Ectodermal cell (in vitro differentiated cells): ENCODE results near the gene VTN.

Source experiments
- H3K27ac ChIP-seq: 2 replicates; pipeline ENCODE4 v1.7.0; 2013; ENCODE audit warnings: mild to moderate bottlenecking, low read depth, low read length; ENCODE audit not compliant: insufficient read depth, poor library complexity, severe bottlenecking
- H3K27me3 ChIP-seq: 2 replicates; pipeline ENCODE4 v1.7.0; 2013; ENCODE audit warnings: mild to moderate bottlenecking, low read length; ENCODE audit not compliant: insufficient read depth, control insufficient read depth, poor library complexity, severe bottlenecking
- H3K36me3 ChIP-seq: one replicate; pipeline ENCODE4 v1.7.0; 2013; ENCODE audit warnings: low read length; ENCODE audit not compliant: control insufficient read depth, insufficient read depth
- H3K4me1 ChIP-seq: one replicate; pipeline ENCODE4 v1.7.0; 2013; ENCODE audit warnings: low read length; ENCODE audit not compliant: control insufficient read depth, insufficient read depth
- H3K4me3 ChIP-seq: 2 replicates; pipeline ENCODE4 v1.7.0; 2013; ENCODE audit warnings: low read depth, low read length, control low read depth; ENCODE audit not compliant: insufficient read depth
- H3K9me3 ChIP-seq: 2 replicates; pipeline ENCODE4 v1.7.0; 2013; ENCODE audit warnings: mild to moderate bottlenecking, low read length, moderate library complexity; ENCODE audit not compliant: control insufficient read depth
- WGBS, 2 experiments: methylation state at CpG; one replicate each; pipeline ENCODE4 v1.1.7; 2013; ENCODE audit warnings: missing lambda C conversion rate in 2 of 2; 5-methylcytosine and 5-hydroxymethylcytosine counted together

The VTN gene

DNA sequence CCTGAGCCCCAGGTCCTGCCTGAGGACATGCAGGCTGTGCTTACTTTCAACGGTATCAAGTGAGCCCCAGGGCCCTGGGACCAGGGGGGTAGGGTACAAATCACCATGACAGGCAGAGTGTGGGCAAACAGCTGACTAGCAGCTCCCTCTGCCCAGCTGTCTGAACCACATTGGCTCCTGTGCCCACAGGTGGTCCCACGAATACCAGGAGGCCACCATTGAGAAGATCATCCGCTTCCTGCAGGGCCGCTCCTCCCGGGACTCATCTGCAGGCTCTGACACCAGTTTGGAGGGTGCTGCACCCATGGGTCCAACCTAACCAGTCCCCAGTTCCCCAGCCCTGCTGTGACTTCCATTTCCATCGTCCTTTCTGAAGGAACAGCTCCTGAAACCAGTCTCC lies 25.9 kb upstream of the VTN start:
- 91 to 95% methylated on average over 6 of the region's 6 CpGs for WGBS, 2 experiments
- Histone ChIP-seq H3K27me3 (peaks cover 11% of the 10 kb centered on the region), H3K4me3 (no peak overlapping the region), H3K9me3 (no peaks in the 10 kb centered on the region), H3K4me1 (peaks cover 4% of the 10 kb centered on the region), H3K36me3 (no peaks in the 10 kb centered on the region), H3K27ac (no peak overlapping the region)

- Histone ChIP-seq H3K4me3 (no peak overlapping the region), H3K9me3 (no peaks in the 10 kb centered on the region), H3K36me3 (no peaks in the 10 kb centered on the region), H3K27ac (no peak overlapping the region), H3K27me3 (peaks cover 5% of the 10 kb centered on the region), H3K4me1 (peaks cover 4% of the 10 kb centered on the region)
- WGBS, 2 experiments = 51 to 69% methylated on average over 2 of the region's 2 CpGs
Observed at GRCh38 chr17:28395426-28395825, 25.3 kb upstream of the VTN start.

DNA sequence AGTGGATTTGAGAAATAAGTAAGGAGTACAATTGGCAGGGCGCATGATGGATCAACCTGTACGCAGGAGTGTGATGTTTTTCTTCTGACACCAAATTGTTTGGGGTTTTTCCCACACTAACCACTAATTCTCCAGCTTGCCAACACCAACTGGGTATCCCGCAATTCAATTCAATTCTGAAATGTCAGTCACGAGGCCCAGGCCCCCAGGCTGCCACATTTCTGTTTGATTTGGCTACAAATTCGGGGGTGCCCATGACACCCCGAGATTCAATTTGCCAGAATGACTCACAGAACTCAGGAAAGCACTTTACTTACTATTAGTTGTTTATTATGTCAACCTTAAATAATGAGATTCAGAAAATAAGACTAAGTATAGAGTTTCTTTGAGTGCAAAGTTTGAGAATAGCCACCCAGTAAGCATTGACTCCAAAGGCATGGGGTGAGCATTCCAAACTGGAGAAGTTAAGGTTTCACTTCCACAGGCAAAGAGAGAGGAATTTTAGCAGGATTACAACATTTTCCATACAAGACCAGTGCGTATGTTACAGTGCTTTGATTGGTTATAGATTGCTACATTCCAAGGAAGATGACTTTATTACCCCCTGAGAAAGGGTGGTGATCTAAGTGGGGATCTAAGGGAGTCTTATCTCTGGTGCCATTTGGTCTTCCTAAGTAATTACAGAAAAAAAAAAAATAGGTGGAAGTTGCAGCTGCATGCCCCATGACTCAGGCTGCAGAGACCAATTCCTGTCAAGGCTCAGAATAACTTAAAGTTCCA lies 24.4 kb upstream of the VTN start:
- Histone ChIP-seq H3K36me3 (no peaks in the 10 kb centered on the region), H3K9me3 (no peaks in the 10 kb centered on the region), H3K4me3 (no peak overlapping the region), H3K27me3 (no peaks in the 10 kb centered on the region), H3K27ac (no peak overlapping the region), H3K4me1 (peaks cover 4% of the 10 kb centered on the region)
- 79 to 88% methylated on average over 7 of the region's 7 CpGs for WGBS, 2 experiments

DNA sequence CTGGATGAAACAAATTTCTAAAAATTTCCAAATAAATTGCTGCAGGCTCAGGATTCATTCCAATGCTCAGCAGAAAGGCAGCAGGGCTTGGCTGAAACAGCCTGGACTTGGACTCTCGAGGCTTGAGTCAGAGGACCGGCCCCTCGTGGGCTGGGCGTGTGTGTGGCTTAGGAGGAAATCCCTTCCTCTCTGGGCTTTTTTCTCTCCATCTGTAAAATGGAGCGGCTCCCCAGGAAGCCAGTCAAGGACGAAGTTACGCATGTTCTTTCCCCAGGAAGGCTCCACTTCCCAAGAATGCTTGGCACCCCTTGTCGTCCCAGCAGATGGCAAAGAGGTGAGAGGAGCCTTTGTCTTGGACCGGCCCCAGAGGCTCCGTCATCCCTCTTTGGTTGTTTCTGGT lies 22.4 kb upstream of the VTN start:
- H3K27me3 ChIP-seq = no peaks in the 10 kb centered on the region
- H3K4me3 ChIP-seq = no peak overlapping the region
- 62 to 63% methylated on average over 10 of the region's 10 CpGs for WGBS, 2 experiments
- H3K9me3 ChIP-seq = no peaks in the 10 kb centered on the region
- no peaks in the 10 kb centered on the region for H3K36me3 ChIP-seq
- H3K27ac ChIP-seq = no peak overlapping the region
- H3K4me1 ChIP-seq = peaks cover 4% of the 10 kb centered on the region

GRCh38 chr17:28391401-28391800 lies 21.3 kb upstream of the VTN start:
- no peak overlapping the region for H3K4me3 ChIP-seq
- no peak overlapping the region for H3K27ac ChIP-seq
- WGBS, 2 experiments = 64 to 72% methylated on average over 2 of the region's 2 CpGs
- peaks cover 4% of the 10 kb centered on the region for H3K27me3 ChIP-seq
- H3K9me3 ChIP-seq = no peaks in the 10 kb centered on the region
- H3K4me1 ChIP-seq = no peaks in the 10 kb centered on the region
- no peaks in the 10 kb centered on the region for H3K36me3 ChIP-seq

GRCh38 chr17:28390984-28391383 lies 20.9 kb upstream of the VTN start:
- Histone ChIP-seq H3K4me3 (no peak overlapping the region), H3K36me3 (no peaks in the 10 kb centered on the region), H3K4me1 (no peaks in the 10 kb centered on the region), H3K9me3 (no peaks in the 10 kb centered on the region), H3K27ac (no peak overlapping the region), H3K27me3 (peaks cover 8% of the 10 kb centered on the region)
- 86% methylated on average over 1 of the region's 1 CpG; no CpG with 5 or more reads in 1 of the 2 experiments for WGBS, 2 experiments

DNA sequence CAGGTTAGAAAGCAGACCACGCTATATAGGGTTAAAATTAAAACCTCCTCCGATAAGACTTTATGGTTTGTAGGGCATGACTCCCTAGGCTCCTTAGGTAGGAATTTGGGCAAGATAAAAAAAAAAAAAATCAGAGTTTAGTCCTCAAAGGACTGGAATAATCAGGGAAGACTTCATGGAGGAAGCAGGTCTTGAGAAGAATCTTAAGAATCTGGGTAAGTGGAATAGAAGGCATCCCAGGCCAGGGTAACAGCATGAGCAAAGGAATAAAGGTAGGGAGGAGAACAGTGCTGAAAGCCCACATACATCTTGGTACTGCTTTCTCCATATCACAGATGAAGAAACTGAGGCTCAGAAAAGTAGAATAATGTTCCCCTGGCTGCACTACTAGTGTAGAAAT lies 20.5 kb upstream of the VTN start:
- H3K27ac ChIP-seq = no peak overlapping the region
- H3K4me3 ChIP-seq = no peak overlapping the region
- H3K36me3 ChIP-seq = no peaks in the 10 kb centered on the region
- no peaks in the 10 kb centered on the region for H3K4me1 ChIP-seq
- peaks cover 12% of the 10 kb centered on the region for H3K27me3 ChIP-seq
- no peaks in the 10 kb centered on the region for H3K9me3 ChIP-seq
- 95 to 99% methylated on average over 2 of the region's 2 CpGs for WGBS, 2 experiments

DNA sequence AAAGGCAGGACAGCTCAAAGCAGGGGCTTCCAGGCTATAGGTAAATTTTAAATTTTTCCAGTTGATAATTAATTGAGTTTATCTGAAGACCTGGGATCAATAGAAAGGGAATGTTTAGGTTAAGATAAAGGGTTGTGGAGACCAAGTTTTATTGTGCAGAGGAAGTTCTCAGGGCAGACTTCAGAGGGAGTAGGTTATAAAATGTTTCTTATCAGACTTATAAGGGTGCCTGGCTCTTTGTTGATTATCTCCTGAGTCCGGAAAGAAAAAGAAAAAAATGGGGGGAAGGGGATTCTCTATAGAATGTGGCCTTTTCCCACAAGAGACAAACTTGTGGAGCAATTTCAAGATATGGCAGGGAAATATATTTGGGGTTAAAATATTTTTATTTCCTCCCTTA lies 20.0 kb upstream of the VTN start:
- WGBS, 2 experiments = 91 to 94% methylated on average over 1 of the region's 1 CpG
- Histone ChIP-seq H3K27ac (no peak overlapping the region), H3K27me3 (peaks cover 17% of the 10 kb centered on the region), H3K36me3 (no peaks in the 10 kb centered on the region), H3K4me3 (no peak overlapping the region), H3K9me3 (no peaks in the 10 kb centered on the region), H3K4me1 (no peaks in the 10 kb centered on the region)

DNA sequence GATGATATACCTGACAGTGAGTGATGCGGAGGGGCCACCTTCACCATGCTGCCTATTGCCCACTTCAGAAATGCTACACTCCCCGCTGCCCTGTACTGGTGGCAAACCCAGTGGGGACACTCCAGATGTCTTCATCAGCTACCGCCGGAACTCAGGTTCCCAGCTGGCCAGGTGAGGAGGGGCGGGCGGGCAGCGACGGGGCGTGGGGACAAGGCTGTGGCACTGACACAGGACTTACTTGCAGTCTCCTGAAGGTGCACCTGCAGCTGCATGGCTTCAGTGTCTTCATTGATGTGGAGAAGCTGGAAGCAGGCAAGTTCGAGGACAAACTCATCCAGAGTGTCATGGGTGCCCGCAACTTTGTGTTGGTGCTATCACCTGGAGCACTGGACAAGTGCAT lies 18.0 kb upstream of the VTN start:
- H3K27me3 ChIP-seq = peaks cover 37% of the 10 kb centered on the region
- H3K36me3 ChIP-seq = no peaks in the 10 kb centered on the region

DNA sequence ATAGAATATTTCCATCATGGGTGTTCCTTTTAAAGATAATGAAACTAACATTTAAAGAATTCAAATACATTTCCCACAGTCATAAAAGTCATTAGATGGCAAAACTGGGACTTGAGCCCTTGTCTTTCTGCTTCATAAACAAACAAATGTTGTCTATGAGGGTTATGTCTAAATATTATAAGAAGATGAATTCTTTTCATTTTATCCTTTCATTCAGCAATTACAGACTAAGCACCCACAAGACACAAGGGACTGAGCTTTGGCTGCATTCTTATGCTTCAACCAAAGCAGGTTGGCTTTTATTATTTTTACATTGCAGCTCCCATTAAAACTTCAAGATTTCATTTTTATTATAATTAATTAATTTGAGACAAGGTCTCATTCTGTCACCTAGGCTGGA lies 16.3 kb upstream of the VTN start:
- H3K36me3 ChIP-seq = no peaks in the 10 kb centered on the region
- H3K27me3 ChIP-seq = peaks cover 54% of the 10 kb centered on the region
- H3K4me1 ChIP-seq = no peaks in the 10 kb centered on the region
- no peak overlapping the region for H3K4me3 ChIP-seq
- H3K9me3 ChIP-seq = no peaks in the 10 kb centered on the region
- H3K27ac ChIP-seq = no peak overlapping the region

More for the DNA sequence above, 18.0 kb upstream of the VTN start:
- Histone ChIP-seq H3K9me3 (no peaks in the 10 kb centered on the region), H3K4me3 (no peak overlapping the region), H3K4me1 (no peaks in the 10 kb centered on the region), H3K27ac (no peak overlapping the region)
- 92 to 95% methylated on average over 11 of the region's 11 CpGs for WGBS, 2 experiments
